Measurements from ENCODE around the gene SLC35E4. TPM values are rescaled to one million over a fixed set of nuclear protein-coding genes. Genes with fewer than 3 reads are reported as not detected.

Gene SLC35E4
- total RNA-seq, 2 experiments from 2014 or later = 2.1 to 2.9 TPM

DNA sequence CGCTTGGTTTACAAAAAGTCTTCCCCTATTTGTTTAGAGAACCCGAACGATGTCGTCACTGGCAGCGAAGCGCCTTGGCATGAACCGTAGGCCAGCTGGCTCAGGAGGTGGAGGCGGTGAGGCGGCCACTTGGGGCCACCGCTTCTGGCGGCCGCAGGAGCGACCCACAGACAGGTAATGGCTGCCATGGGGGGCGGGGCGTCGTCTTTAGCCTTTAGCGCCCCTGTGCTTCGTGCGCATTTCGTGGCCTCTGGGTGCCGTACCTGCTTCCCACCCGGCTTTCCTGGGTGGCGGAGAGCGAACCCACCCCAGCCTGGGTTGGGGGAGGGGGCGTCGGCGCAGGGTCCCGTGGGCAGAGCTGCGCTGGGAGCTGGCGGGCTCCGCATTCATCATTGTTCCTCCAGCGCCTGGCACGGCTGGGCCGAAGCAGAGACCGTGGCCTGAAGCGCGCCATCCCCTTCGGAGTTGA, 58.6 kb downstream of the SLC35E4 start:
- peaks cover 17% of the 10 kb centered on the region for H3K4me1 ChIP-seq (ENCODE audit: insufficient read depth, low read length)
- H3K4me1 Mint-ChIP-seq (ENCODE audit: low read depth) = peaks cover 14% of the 10 kb centered on the region
- no peaks in the 10 kb centered on the region for H3K27me3 ChIP-seq (ENCODE audit: control insufficient read depth in 1 of 2, insufficient read depth in 2 of 2, low read length in 2 of 2)
- H3K4me3 Mint-ChIP-seq = peak overlapping the region; percentile 93
- H3K27me3 Mint-ChIP-seq = peaks cover 24% of the 10 kb centered on the region
- H3K27ac Mint-ChIP-seq = peak overlapping the region; percentile 50
- ATAC-seq (ENCODE audit: poor library complexity) = peak; percentile 73
- CTCF ChIA-PET = interaction anchor here (0.5 to 1.3 kb wide), 3 partner anchors 15 to 61 kb away, joined by 3 to 4 read pairs (median 3); partner anchors contain the start of gene DUSP18
- H3K4me3 ChIP-seq (ENCODE audit: low read length) = peak overlapping the region; percentile 67
- DNase-seq = peak; percentile 23 to 75 (median 50)
- H3K36me3 ChIP-seq (ENCODE audit: insufficient read depth, low read length) = no peaks in the 10 kb centered on the region
- H3K36me3 Mint-ChIP-seq (ENCODE audit: low read depth) = no peaks in the 10 kb centered on the region
- POLR2A ChIA-PET = interaction anchor here (1.7 kb wide), 1 partner anchor 58 kb away, joined by 6 read pairs; the partner anchor contains the start of gene SLC35E4
- no peak overlapping the region for H3K27ac ChIP-seq (ENCODE audit: low read depth in 1 of 2, low read length in 2 of 2)
- TF ChIP-seq, protein P1, sequence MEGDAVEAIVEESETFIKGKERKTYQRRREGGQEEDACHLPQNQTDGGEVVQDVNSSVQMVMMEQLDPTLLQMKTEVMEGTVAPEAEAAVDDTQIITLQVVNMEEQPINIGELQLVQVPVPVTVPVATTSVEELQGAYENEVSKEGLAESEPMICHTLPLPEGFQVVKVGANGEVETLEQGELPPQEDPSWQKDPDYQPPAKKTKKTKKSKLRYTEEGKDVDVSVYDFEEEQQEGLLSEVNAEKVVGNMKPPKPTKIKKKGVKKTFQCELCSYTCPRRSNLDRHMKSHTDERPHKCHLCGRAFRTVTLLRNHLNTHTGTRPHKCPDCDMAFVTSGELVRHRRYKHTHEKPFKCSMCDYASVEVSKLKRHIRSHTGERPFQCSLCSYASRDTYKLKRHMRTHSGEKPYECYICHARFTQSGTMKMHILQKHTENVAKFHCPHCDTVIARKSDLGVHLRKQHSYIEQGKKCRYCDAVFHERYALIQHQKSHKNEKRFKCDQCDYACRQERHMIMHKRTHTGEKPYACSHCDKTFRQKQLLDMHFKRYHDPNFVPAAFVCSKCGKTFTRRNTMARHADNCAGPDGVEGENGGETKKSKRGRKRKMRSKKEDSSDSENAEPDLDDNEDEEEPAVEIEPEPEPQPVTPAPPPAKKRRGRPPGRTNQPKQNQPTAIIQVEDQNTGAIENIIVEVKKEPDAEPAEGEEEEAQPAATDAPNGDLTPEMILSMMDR (IDR thresholded peaks at IDR 0.05) = no peak
- H3K9me3 ChIP-seq (ENCODE audit: control insufficient read depth in 1 of 2, insufficient read depth in 1 of 2, low read length in 2 of 2) = no peaks in the 10 kb centered on the region
- H3K9me3 Mint-ChIP-seq = no peaks in the 10 kb centered on the region
- intact Hi-C loops (cut with DNase I, micrococcal nuclease) = loop anchor here in 1 of 2 experiments (10.0 kb wide), 1 partner anchor 59 kb away; the partner anchor contains the start of gene SLC35E4

DNA sequence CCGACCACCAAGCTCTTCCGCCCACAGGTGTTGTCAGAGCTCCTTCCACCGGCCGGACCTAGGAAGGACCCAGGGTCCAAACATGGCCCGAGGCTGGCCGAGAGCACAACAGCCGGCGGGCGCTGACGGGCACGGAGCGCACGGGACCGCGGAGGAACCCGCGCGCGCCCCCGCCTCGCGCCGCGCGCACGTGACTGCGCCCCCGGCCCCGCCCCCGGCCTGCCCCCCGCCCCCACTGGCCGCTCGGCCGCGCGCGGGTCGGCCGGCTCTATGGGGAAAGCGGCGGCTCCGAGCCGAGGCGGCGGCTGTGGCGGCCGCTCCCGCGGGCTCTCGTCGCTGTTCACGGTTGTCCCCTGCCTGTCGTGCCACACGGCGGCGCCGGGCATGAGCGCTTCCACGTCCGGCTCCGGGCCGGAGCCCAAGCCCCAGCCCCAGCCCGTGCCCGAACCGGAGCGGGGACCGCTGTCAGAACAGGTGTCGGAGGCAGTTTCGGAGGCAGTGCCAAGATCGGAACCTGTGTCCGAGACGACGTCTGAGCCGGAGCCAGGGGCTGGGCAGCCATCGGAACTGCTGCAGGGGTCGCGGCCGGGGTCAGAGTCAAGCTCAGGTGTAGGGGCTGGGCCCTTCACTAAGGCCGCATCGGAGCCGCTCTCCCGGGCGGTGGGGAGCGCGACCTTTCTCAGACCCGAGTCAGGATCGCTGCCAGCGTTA, 59.2 kb downstream of the SLC35E4 start, which contains the start of gene OSBP2:
Gene OSBP2 (plus strand): TSS at position 235 of the 711 bp plus-strand sequence. CDS start 36 bp downstream, at position 271.
- peak within 1 kb of the TSS; percentile 93 for H3K4me3 Mint-ChIP-seq
- no peaks in the 10 kb centered on the region for H3K27me3 ChIP-seq (ENCODE audit: control insufficient read depth in 1 of 2, insufficient read depth in 2 of 2, low read length in 2 of 2)
- TF ChIP-seq, protein P1 (IDR thresholded peaks at IDR 0.05) = no peak
- ChIA-PET POLR2A (interaction anchor here (1.7 kb wide), 1 partner anchor 59 kb away, joined by 6 read pairs; the partner anchor contains the start of gene SLC35E4), CTCF (interaction anchor here (1.0 to 1.3 kb wide), 2 partner anchors 27 to 61 kb away, joined by 3 to 4 read pairs; partner anchors contain the start of gene DUSP18)
- peaks cover 17% of the 10 kb centered on the region for H3K4me1 ChIP-seq (ENCODE audit: insufficient read depth, low read length)
- peak within 1 kb of the TSS; percentile 50 for H3K27ac Mint-ChIP-seq
- no peaks in the 10 kb centered on the region for H3K9me3 Mint-ChIP-seq
- H3K36me3 ChIP-seq (ENCODE audit: insufficient read depth, low read length) = no peaks in the 10 kb centered on the region
- ATAC-seq (ENCODE audit: poor library complexity) (peak; percentile 51), DNase-seq (peak in 12 of 14 experiments; percentile 3 to 58 (median 22))
- H3K27ac ChIP-seq (ENCODE audit: low read depth in 1 of 2, low read length in 2 of 2) = no peak within 1 kb of the TSS
- H3K9me3 ChIP-seq (ENCODE audit: control insufficient read depth in 1 of 2, insufficient read depth in 1 of 2, low read length in 2 of 2) = no peaks in the 10 kb centered on the region
- intact Hi-C loops (cut with DNase I, micrococcal nuclease) = loop anchor here in 1 of 2 experiments (10.0 kb wide), 1 partner anchor 60 kb away; the partner anchor contains the start of gene SLC35E4
- H3K4me3 ChIP-seq (ENCODE audit: low read length) = peak within 1 kb of the TSS; percentile 67
- peaks cover 14% of the 10 kb centered on the region for H3K4me1 Mint-ChIP-seq (ENCODE audit: low read depth)
- no peaks in the 10 kb centered on the region for H3K36me3 Mint-ChIP-seq (ENCODE audit: low read depth)
- peaks cover 24% of the 10 kb centered on the region for H3K27me3 Mint-ChIP-seq

DNA sequence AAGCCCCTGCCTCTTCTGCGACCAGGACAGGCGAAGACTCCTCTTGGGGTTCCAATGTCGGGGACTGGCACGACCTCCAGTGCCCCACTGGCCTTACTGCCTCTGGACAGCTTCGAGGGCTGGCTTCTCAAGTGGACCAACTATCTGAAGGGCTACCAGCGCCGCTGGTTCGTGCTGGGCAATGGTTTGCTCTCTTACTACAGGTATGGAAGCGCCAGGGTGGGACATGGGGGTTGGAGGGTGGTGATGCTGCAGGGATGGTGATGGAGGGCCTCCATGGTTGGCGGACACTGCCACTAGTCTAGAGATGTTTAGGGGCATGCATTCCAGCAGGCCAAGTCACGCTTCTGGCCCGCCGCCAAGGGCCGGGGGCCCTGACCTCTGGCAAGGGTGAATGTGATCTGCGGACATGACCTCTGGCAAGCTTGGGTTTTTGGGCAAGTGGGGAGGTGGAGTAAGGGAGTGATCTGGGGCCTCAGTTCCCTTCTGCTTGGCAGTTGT, 59.8 kb downstream of the SLC35E4 start:
- H3K36me3 Mint-ChIP-seq (ENCODE audit: low read depth) = no peaks in the 10 kb centered on the region
- no peaks in the 10 kb centered on the region for H3K27me3 ChIP-seq (ENCODE audit: control insufficient read depth in 1 of 2, insufficient read depth in 2 of 2, low read length in 2 of 2)
- H3K4me1 ChIP-seq (ENCODE audit: insufficient read depth, low read length) = peaks cover 17% of the 10 kb centered on the region
- peaks cover 14% of the 10 kb centered on the region for H3K4me1 Mint-ChIP-seq (ENCODE audit: low read depth)
- ChIA-PET CTCF (no interaction called here), POLR2A (no interaction called here)
- H3K27me3 Mint-ChIP-seq = peaks cover 24% of the 10 kb centered on the region
- no peak for ATAC-seq (ENCODE audit: poor library complexity)
- H3K4me3 Mint-ChIP-seq = peak overlapping the region; percentile 80
- H3K9me3 Mint-ChIP-seq = no peaks in the 10 kb centered on the region
- no peak overlapping the region for H3K27ac Mint-ChIP-seq
- TF ChIP-seq, protein P1 (IDR thresholded peaks at IDR 0.05) = no peak
- H3K9me3 ChIP-seq (ENCODE audit: control insufficient read depth in 1 of 2, insufficient read depth in 1 of 2, low read length in 2 of 2) = no peaks in the 10 kb centered on the region
- DNase-seq = peak in 2 of 14 experiments; percentile 1 to 14
- peak overlapping the region; percentile 53 for H3K4me3 ChIP-seq (ENCODE audit: low read length)
- intact Hi-C loops (cut with DNase I, micrococcal nuclease) = loop anchor here in 1 of 2 experiments (10.0 kb wide), 1 partner anchor 61 kb away; the partner anchor contains the start of gene SLC35E4
- no peak overlapping the region for H3K27ac ChIP-seq (ENCODE audit: low read depth in 1 of 2, low read length in 2 of 2)
- no peaks in the 10 kb centered on the region for H3K36me3 ChIP-seq (ENCODE audit: insufficient read depth, low read length)
